Suprapubic skin (tissue), 4 donors: Measurements from ENCODE around the gene LGALS7B. TPM values are rescaled to one million over a fixed set of nuclear protein-coding genes. Genes with fewer than 3 reads are reported as not detected.
"Not testable (repeated sequence)": the region's sequence is repeated elsewhere in the genome, so short reads cannot be mapped to it uniquely, and the experiment has no call there.

Experiments used
- DNase-seq, 2 donors: peaks; one replicate each; pipeline ENCODE4 v3.0.0-alpha.2; 2019; ENCODE audit warnings: low spot score in 2 of 2
- H3K27ac ChIP-seq: fragments of 200-600 bp; sonication (generic); one replicate; pipeline ENCODE4 v1.5.1; 2019
- H3K27me3 ChIP-seq: fragments of 200-600 bp; sonication (generic); one replicate; pipeline ENCODE4 v1.5.1; 2019
- H3K36me3 ChIP-seq: fragments of 200-600 bp; sonication (generic); one replicate; pipeline ENCODE4 v1.5.1; 2019
- H3K4me1 ChIP-seq: fragments of 200-600 bp; sonication (generic); one replicate; pipeline ENCODE4 v1.5.1; 2019
- H3K4me3 ChIP-seq: fragments of 200-600 bp; sonication (generic); one replicate; pipeline ENCODE4 v1.5.1; 2019; ENCODE audit warnings: mild to moderate bottlenecking
- H3K9me3 ChIP-seq: fragments of 200-600 bp; sonication (generic); one replicate; pipeline ENCODE4 v1.5.1; 2019
- CTCF ChIP-seq, 2 donors: fragments of 200-600 bp in 1 of 2; fragments of 450-650 bp in 1 of 2; sonication (generic) in 1 of 2; IDR thresholded peaks; one replicate each; pipeline ENCODE4 v1.5.1; 2016 to 2019; ENCODE audit warnings: antibody characterized with exemption in 2 of 2, mild to moderate bottlenecking in 1 of 2, moderate library complexity in 1 of 2
- EP300 ChIP-seq: sonication (generic); formaldehyde crosslinking; IDR thresholded peaks from one replicate; pipeline ENCODE4 v1.6.1; 2017; ENCODE audit warnings: antibody characterized with exemption
- POLR2A ChIP-seq, 2 donors: fragments of 450-650 bp; IDR thresholded peaks; one replicate each; pipeline ENCODE4 v1.6.1; 2017; ENCODE audit warnings: antibody characterized with exemption in 2 of 2, mild to moderate bottlenecking in 2 of 2, moderate library complexity in 2 of 2
- POLR2AphosphoS5 ChIP-seq, 3 donors: sonication (generic); formaldehyde crosslinking; IDR thresholded peaks; one replicate each; pipeline ENCODE4 v1.6.1; 2017; ENCODE audit warnings: antibody characterized with exemption in 3 of 3
- WGBS: methylation state at CpG from one replicate; pipeline ENCODE4 v1.1.5; 2018; 5-methylcytosine and 5-hydroxymethylcytosine counted together
- total RNA-seq, 4 donors: library from RNA; depleted of rRNA; stranded (reverse); fragments of >200 nt; gene quantifications; one replicate each; pipeline ENCODE4 v1.1.0, GENCODE V29; 2016

Gene LGALS7B
- total RNA-seq, 4 donors from 2014 or later, result 1,712 to 6,564 (median 4,773) TPM

- H3K27ac ChIP-seq, result no peak overlapping the region
- H3K4me1 ChIP-seq, result peaks cover 11% of the 10 kb centered on the region
- TF ChIP-seq CTCF (IDR thresholded peaks at IDR 0.05), result no peak
- no peak for TF ChIP-seq POLR2AphosphoS5 (IDR thresholded peaks at IDR 0.05)
- TF ChIP-seq EP300, result no peak
- TF ChIP-seq POLR2A (IDR thresholded peaks at IDR 0.05), result no peak
- DNase-seq, result no peak
- no peaks in the 10 kb centered on the region for H3K27me3 ChIP-seq
- WGBS, result 99% methylated on average over 2 of the region's 2 CpGs
- no peaks in the 10 kb centered on the region for H3K36me3 ChIP-seq
- H3K9me3 ChIP-seq, result no peaks in the 10 kb centered on the region
- no peak overlapping the region for H3K4me3 ChIP-seq
Observed at GRCh38 chr19:38765214-38765613, 23.8 kb upstream of the LGALS7B start.

- Histone ChIP-seq H3K36me3 (no peaks in the 10 kb centered on the region), H3K27ac (no peak overlapping the region), H3K27me3 (no peaks in the 10 kb centered on the region), H3K4me1 (peaks cover 11% of the 10 kb centered on the region), H3K9me3 (no peaks in the 10 kb centered on the region), H3K4me3 (no peak overlapping the region)
- 91% methylated on average over 10 of the region's 10 CpGs for WGBS
- DNase-seq, result no peak
- TF ChIP-seq CTCF (IDR thresholded peaks at IDR 0.05) (no peak), POLR2A (IDR thresholded peaks at IDR 0.05) (no peak), EP300 (no peak)
Observed at GRCh38 chr19:38766276-38767047, 22.5 kb upstream of the LGALS7B start.

- peaks cover 24% of the 10 kb centered on the region for H3K4me1 ChIP-seq
- no peak for TF ChIP-seq POLR2A (IDR thresholded peaks at IDR 0.05)
- TF ChIP-seq CTCF (IDR thresholded peaks at IDR 0.05), result peak; percentile 92 to 97
- peak in 2 of 3 donors; percentile 88 to 97 for TF ChIP-seq POLR2AphosphoS5 (IDR thresholded peaks at IDR 0.05)
- peak overlapping the region; percentile 49 for H3K4me3 ChIP-seq
- H3K9me3 ChIP-seq, result no peaks in the 10 kb centered on the region
- DNase-seq, result peak; percentile 95 to 96
- peak overlapping the region; percentile 97 for H3K27ac ChIP-seq
- no peaks in the 10 kb centered on the region for H3K27me3 ChIP-seq
- 37% methylated on average over 7 of the region's 42 CpGs for WGBS
- no peaks in the 10 kb centered on the region for H3K36me3 ChIP-seq
Observed at GRCh38 chr19:38769635-38770211, 19.3 kb upstream of the LGALS7B start.

GRCh38 chr19:38770228-38770948 lies 18.6 kb upstream of the LGALS7B start:
- H3K27ac ChIP-seq, result peak overlapping the region; percentile 97
- H3K9me3 ChIP-seq, DNase-seq, H3K36me3 ChIP-seq, H3K27me3 ChIP-seq: not testable (repeated sequence)
- peaks cover 31% of the 10 kb centered on the region for H3K4me1 ChIP-seq
- H3K4me3 ChIP-seq, result peak overlapping the region; percentile 49
- no CpG with 5 or more reads among the region's 58 CpGs for WGBS

- not testable (repeated sequence) for H3K4me3 ChIP-seq, H3K27ac ChIP-seq, H3K27me3 ChIP-seq, H3K9me3 ChIP-seq, DNase-seq, H3K36me3 ChIP-seq
- WGBS, result 33% methylated on average over 1 of the region's 22 CpGs
- peaks cover 35% of the 10 kb centered on the region for H3K4me1 ChIP-seq
Observed at GRCh38 chr19:38770949-38771275, 18.1 kb upstream of the LGALS7B start.

- peaks cover 35% of the 10 kb centered on the region for H3K4me1 ChIP-seq
- not testable (repeated sequence) for H3K27ac ChIP-seq, H3K36me3 ChIP-seq, DNase-seq, H3K27me3 ChIP-seq, H3K4me3 ChIP-seq, H3K9me3 ChIP-seq
- WGBS, result no CpG with 5 or more reads among the region's 30 CpGs
Observed at GRCh38 chr19:38771569-38771968, 17.4 kb upstream of the LGALS7B start.
